HG02981 (cell line): ENCODE results near the gene ZNF618.
A peak's percentile ranks its signal among the peaks of the same experiment; 100 is the strongest.
"Not testable (repeated sequence)": the region's sequence is repeated elsewhere in the genome, so short reads cannot be mapped to it uniquely, and the experiment has no call there.

ENCODE experiments used
- ATAC-seq: cut with Tn5 transposase; IDR thresholded peaks from one replicate; pipeline ENCODE4 v1.9.1; 2021; ENCODE audit warnings: mild to moderate bottlenecking, moderate library complexity; ENCODE audit not compliant: unreplicated experiment

The ZNF618 gene

DNA sequence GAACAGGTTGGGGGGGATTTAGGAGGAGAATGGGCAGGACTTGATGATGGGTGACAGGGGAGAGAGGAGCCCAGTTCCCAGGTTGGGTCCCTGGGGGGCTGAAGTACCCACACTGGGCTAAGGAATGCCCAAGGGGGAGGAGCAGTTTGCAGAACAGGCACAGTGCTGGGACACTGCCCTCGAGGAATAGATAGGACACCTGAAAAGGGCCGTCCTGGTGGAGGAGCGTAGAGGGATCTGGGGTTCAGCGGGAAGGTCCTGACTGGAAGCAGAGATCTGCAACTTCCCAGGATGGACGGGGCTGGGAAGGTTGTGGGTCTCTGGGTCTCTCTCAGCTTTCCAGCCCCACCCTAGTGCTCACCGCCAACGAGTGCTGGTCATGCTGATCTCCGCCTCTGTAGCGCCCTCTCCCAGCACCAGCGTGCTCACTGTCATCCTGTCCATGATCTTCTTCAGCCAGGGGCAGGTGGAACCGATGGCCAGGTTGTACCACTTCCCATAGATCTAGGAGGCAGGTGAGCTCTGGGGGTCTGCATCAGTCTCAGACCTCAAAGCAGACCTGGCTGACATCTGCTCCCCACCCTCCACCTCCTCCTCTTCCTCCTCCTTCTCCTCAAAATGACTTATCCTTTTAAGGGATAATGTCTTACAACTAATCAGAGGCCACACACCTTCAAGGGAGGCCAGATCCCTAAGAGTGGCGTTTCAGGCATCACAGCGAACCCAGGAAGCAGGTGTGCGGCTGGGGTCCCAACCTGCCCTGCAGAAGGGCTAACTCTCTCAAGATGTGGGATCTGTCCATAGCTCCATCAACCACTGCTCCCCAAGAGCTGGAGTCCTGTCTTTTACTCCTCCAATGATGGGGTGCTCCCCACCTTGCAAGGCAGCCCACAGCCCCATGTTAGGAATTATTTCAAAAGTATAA lies 200.4 kb downstream of the ZNF618 start:
- ATAC-seq, result no peak

- no peak for ATAC-seq
Measured at GRCh38 chr9:114077162-114077837, 201.2 kb downstream of the ZNF618 start.

DNA sequence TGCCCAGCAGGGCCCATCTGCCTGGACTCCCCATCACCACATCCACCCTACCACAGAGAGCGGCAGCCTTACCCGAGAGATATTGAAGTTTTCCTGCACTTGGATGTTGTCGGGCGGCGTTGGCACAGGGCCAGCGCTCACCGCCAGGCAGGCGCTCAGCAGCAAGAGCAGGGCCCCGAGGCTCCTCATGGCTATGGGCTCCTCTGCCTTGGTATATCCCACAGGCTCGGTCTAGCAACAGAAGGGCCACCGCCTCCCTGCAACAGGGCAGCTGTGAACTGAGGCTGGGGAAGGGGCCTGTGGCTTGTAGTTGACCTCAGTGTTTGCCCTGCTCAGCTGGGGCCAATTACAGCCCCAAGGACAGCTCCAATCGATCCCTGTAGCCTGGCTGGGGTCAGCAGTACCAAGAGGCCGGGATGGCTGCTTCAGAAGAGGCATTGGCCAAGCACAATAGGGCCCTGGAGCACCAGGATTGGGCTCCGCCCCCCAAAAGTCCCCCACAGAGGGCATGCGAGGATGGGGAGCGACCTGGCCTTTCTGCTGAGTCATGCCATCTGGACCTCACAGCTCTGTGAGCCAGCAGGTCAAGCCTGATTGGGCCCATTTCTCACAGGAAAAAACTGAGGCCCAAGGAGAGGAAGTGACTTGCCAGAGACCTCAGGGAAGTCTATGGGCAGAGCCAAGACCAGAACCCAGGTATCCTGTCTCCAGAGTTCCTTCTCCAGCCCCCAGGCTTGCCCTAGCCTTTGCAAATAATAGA lies 202.1 kb downstream of the ZNF618 start, which contains the start of gene AMBP:
Gene AMBP (minus strand): TSS at position 280 of the 760 bp plus-strand sequence. CDS start 91 bp downstream, at position 189.
- no peak for ATAC-seq

DNA sequence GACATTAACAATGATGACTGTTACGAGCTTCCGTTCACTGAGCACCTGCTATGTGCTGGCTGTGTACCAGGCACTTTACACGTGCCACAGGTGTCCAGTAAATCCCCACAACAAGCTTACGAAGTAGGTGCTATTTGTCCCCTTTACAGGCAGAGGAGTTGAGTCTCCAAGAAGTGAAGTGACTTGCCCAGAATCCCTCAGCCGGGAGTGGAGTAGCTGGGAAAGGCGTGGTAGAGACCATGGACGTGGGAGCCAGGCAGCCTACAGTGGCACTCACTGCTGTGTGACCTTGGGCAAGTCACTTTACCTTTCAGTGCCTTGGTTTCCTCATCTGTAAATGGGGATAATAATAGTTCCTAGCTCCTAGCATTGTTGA lies 202.7 kb downstream of the ZNF618 start:
- no peak for ATAC-seq

DNA sequence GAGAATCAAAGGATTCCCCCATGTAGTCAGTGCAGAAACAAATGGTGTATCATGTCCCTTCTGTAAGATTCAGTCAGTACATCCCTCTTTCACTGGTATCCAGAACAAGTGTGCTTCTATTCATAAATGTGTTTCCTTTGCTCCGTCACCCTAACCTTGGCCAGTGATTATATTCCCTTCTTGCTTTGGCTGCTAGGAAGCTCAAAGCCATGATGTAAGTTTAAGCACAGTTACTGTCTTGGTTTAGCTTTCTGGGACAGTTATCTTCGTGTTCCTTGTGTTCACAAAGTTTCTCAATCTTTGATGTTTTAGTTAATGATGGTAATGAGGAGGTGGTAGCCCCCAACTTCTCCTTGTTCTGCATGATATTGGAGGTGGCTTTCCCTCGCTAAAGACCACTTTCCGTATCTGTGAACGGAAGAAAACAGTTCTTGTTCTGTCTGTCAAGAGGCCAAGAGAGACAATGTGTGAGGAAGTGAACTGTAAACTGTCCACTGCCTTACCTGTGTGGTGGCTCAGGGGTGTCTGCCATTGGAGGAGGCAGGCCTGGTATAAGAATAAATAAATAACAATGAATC lies 204.2 kb downstream of the ZNF618 start:
- ATAC-seq, result no peak

GRCh38 chr9:114080773-114081440 lies 204.8 kb downstream of the ZNF618 start:
- no peak for ATAC-seq

GRCh38 chr9:114081441-114082016 lies 205.4 kb downstream of the ZNF618 start:
- ATAC-seq, result no peak

DNA sequence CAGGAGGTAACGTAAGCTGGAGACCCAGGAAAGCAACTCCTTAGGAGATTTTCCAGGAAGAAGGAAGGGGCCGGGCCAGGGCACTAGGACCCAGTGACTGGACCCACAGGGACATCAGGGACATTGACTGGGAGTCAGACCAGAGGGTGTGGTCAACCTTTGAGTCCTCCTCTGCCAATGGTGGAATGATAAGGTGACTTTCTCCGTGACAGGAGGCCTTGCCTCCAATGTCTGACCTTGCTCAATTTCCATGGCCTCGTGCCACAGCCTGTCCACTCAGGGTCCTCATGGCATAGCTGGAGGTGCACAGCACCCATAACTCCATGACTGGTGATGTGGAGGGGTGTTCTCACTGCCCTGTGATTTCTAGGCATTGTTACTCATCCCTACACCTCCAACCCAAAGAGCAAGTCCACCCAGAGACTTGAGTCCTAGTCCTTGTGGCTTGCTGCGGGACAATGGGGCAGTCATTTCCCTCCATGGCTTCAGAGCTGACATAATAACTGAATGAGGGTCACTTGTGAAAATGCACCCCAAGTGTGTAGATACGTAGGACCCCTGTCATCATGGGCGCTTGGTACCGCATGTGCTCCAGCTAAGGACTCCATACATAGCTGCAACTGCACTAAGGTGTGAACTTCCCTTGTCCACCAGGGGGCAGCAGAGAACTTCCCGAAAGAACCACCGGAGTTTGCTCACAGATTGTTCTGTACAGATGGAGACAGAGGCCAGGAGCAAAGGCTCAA lies 206.1 kb downstream of the ZNF618 start:
- ATAC-seq, result peak; percentile 79

GRCh38 chr9:114082763-114083412 lies 206.8 kb downstream of the ZNF618 start:
- not testable (repeated sequence) for ATAC-seq

GRCh38 chr9:114083666-114084065 lies 207.6 kb downstream of the ZNF618 start:
- no peak for ATAC-seq

DNA sequence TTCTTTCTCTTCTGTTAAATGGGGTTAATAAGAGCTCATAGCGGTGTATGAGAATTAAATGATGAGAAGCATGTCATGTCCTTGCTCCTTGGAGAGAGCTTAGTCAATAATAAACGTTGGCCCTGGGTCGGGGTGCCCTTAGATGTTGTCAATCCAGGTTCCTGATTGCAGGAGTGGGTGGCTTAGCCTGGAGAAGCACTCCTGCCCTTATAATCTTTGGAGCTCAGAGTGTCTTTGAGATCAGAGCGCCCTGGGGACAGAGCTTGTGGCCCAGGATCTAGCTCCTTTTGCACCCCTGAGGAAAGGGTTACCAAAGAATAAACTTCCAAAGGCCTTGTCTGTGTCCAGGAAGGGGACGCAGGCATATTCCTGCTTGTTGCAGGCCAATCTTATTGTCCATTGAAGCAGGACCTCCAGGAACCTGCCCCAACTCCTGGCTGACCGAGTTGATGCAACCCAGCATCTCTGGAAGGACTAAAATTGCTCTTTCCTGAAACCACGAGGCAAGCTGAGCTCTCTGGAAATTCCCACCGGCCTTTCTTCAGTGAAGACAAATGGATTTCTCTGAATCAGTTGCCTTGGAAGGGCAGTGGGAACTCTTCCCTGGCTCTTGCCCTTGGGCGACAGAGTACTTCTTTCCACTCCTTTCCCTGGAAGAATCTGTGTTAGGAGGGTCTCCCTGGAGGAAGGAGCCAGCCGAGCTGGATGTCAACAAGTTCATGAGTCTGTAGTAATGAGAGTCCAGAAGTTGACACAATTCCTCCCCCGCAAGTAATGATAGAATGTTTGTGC lies 208.4 kb downstream of the ZNF618 start:
- no peak for ATAC-seq

DNA sequence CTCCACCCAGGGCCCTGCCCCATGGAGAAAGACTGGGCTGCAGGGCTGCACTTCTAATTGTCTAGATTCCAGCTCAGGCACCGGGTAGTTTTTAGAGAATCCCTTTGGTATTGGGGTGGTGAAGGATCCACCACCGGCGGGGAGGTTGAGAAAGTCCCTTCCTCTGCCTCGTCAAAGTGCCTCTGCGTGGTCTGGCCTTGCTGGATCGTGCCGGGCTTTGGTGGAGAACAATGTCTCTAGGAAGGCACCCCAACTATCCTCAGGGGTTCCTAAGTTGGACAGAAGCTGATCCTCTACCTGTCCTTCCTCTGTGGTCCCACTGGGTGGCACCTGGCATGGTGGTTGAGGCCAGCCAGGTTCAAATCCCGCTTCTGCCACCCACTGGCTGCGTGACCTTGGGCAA lies 209.3 kb downstream of the ZNF618 start:
- ATAC-seq, result no peak

- ATAC-seq, result no peak
Measured at GRCh38 chr9:114086009-114086408, 209.9 kb downstream of the ZNF618 start.

GRCh38 chr9:114086607-114087006 lies 210.5 kb downstream of the ZNF618 start:
- no peak for ATAC-seq

DNA sequence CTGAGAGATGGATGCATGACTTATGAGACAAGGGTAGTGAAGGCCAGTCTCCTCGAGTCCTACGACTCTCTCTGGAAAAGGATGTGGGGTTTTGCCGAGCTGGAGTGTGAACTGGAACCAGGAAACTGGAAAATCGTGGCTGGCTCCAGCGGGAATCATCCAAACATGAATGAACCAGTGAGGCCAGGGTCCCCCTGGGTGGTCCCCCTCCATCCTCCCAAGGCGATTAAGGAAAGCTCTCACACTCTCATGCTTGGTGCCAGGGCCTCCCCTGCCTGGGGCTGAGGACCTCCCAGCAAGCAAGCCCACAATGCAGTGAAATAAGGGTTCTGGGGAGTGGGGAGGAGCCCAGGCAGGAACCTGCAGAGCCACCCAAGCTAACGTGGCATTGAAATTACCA lies 211.6 kb downstream of the ZNF618 start:
- no peak for ATAC-seq

GRCh38 chr9:114088571-114089170 lies 212.6 kb downstream of the ZNF618 start:
- no peak for ATAC-seq

DNA sequence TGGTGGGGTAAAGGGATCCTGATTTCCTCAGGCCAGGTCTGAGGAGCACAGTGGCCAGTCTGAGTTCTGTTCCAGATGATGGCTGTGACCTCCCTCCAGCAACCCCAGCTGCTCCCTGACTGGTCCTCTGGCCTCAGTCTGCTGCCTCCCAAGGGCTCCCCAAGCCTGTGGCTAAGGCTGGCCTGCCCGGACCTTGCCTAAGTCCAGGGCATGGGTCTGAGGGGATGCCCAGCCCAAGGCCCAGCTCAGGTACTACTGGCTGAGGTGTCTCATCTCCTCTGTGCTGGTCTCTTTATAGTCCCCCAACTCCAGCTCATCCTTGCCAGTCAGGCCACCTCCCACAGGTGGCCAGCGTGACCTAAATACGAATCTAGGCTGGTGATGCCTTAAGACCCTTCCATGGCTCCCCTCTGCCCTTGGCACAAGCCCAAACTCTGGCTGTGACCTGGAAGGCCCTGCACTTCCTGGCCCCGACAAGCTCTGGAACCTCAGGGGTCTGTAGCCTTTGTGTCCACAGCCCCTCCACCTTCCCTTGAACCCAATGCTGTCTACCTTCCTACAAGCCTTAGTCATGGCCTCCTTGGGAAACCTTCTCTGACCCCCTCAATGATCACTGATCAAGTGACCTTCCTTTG lies 213.2 kb downstream of the ZNF618 start:
- ATAC-seq, result no peak
